ENCODE results near the gene ZIC5. TPM values are rescaled to one million over a fixed set of nuclear protein-coding genes. Genes with fewer than 3 reads are reported as not detected.

ZIC5 gene
- total and polyA plus RNA-seq, 9 of the 15 experiments (the other 6 are each of a cell fraction or from before 2014, with no cell fraction given) = 0.57 to 2.0 (median 1.1) TPM

DNA sequence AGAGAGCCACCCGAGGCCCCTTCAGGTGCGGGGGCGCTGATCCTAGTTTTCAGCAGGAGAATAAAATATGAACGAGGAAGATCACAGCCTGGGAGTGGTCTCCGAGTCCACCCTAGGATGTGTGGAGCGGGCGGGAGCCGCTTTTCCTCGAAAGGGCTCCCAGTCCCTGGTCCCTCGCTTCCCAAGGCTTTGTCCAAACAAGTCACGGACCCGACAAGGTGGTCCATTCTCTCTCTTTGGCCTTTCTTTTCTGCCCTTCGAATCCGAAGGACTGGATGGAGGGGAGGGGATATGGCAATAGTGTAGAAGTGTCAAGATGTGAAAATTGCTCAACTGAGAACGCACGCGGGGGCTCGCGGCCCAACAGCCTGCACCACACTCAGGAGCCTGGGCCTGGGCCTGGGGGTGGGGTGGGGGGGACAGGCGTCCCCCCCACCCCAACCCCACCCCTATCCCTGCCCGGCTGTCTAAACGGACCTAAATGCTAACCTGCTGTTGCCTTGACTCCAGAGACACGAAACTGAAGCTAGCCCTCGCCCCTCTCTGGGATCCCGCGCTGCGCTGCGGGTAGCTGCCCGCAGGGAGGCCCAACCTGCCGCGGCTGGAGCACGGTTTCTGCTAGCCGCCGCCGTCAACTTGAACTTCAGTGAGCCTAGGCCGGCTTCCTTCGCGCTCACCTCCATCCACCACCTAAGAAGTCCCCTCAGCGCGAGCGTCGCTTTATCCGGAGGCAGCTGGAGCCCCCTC, 17.1 kb upstream of the ZIC5 start:
- WGBS (ENCODE audit: insufficient coverage, low coverage, missing lambda C conversion rate) = 87% methylated on average over 16 of the region's 43 CpGs
- Histone ChIP-seq H3K4me3 (no peak overlapping the region), H3K4me1 (replicated peaks in 1 of 2; ENCODE audit: control insufficient read depth in 2 of 2, insufficient read depth in 2 of 2, low read length in 2 of 2) (peaks cover 2 to 30% of the 10 kb centered on the region in 2 experiments; a peak in 3 of 5 replicates), H3K9me3 (replicated peaks; ENCODE audit: control insufficient read depth, insufficient read depth, low read depth, low read length) (no peaks in the 10 kb centered on the region), H3K4me2 (ENCODE audit: insufficient read depth, low read length) (no peak overlapping the region), H3K27me3 (ENCODE audit: control insufficient read depth in 2 of 2, insufficient read depth in 2 of 2, low read length in 2 of 2) (no peaks in the 10 kb centered on the region; a peak in 1 of 5 replicates), H3K36me3 (ENCODE audit: control insufficient read depth, insufficient read depth, low read length) (peaks cover 14% of the 10 kb centered on the region; the same call in 1 of the 3 replicates), H3K9ac (ENCODE audit: insufficient read depth in 1 of 2, low read depth in 2 of 2, low read length in 2 of 2) (no peak overlapping the region), H3K79me2 (ENCODE audit: control insufficient read depth, insufficient read depth, low read length) (peaks cover 15% of the 10 kb centered on the region), H2AFZ (ENCODE audit: low read depth, low read length) (no peak overlapping the region), H3K9me1 (ENCODE audit: control insufficient read depth, insufficient read depth, low read length) (no peaks in the 10 kb centered on the region), H3K27ac (ENCODE audit: extremely low read depth, low read depth, low read length) (no peak overlapping the region), H4K20me1 (replicated peaks; ENCODE audit: control insufficient read depth, insufficient read depth, low read length) (no peaks in the 10 kb centered on the region)
- CTCF ChIA-PET (ENCODE audit: low intra/inter-chr PET ratio) = no interaction called here
- intact Hi-C loops (cut with micrococcal nuclease) (no loop called here), in situ Hi-C loops (cut with MboI) (no loop called here)
- BruUV-seq (replicated peaks) = no TSS peak
- FAIRE-seq = no peak
- ATAC-seq = no peak
- POLR2A ChIA-PET = interaction anchor here (0.6 kb wide), 2 partner anchors 101 to 458 kb away, joined by 3 read pairs; no protein-coding TSS in a partner anchor
- no peak for DNase-seq (ENCODE audit: extremely low read depth in 1 of 4, low spot score in 3 of 4)
- TF ChIP-seq CCAR2 (IDR thresholded peaks at IDR 0.05; ENCODE audit: low read depth, low read length) = no peak
- no peak for TF ChIP-seq PCBP1 (IDR thresholded peaks at IDR 0.05; ENCODE audit: low read depth, low read length, poor library complexity, severe bottlenecking)
- TF ChIP-seq, protein P1, sequence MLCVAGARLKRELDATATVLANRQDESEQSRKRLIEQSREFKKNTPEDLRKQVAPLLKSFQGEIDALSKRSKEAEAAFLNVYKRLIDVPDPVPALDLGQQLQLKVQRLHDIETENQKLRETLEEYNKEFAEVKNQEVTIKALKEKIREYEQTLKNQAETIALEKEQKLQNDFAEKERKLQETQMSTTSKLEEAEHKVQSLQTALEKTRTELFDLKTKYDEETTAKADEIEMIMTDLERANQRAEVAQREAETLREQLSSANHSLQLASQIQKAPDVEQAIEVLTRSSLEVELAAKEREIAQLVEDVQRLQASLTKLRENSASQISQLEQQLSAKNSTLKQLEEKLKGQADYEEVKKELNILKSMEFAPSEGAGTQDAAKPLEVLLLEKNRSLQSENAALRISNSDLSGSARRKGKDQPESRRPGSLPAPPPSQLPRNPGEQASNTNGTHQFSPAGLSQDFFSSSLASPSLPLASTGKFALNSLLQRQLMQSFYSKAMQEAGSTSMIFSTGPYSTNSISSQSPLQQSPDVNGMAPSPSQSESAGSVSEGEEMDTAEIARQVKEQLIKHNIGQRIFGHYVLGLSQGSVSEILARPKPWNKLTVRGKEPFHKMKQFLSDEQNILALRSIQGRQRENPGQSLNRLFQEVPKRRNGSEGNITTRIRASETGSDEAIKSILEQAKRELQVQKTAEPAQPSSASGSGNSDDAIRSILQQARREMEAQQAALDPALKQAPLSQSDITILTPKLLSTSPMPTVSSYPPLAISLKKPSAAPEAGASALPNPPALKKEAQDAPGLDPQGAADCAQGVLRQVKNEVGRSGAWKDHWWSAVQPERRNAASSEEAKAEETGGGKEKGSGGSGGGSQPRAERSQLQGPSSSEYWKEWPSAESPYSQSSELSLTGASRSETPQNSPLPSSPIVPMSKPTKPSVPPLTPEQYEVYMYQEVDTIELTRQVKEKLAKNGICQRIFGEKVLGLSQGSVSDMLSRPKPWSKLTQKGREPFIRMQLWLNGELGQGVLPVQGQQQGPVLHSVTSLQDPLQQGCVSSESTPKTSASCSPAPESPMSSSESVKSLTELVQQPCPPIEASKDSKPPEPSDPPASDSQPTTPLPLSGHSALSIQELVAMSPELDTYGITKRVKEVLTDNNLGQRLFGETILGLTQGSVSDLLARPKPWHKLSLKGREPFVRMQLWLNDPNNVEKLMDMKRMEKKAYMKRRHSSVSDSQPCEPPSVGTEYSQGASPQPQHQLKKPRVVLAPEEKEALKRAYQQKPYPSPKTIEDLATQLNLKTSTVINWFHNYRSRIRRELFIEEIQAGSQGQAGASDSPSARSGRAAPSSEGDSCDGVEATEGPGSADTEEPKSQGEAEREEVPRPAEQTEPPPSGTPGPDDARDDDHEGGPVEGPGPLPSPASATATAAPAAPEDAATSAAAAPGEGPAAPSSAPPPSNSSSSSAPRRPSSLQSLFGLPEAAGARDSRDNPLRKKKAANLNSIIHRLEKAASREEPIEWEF (CRISPR knock-in tag; IDR thresholded peaks at IDR 0.05) = no peak
- TF ChIP-seq, protein P2, sequence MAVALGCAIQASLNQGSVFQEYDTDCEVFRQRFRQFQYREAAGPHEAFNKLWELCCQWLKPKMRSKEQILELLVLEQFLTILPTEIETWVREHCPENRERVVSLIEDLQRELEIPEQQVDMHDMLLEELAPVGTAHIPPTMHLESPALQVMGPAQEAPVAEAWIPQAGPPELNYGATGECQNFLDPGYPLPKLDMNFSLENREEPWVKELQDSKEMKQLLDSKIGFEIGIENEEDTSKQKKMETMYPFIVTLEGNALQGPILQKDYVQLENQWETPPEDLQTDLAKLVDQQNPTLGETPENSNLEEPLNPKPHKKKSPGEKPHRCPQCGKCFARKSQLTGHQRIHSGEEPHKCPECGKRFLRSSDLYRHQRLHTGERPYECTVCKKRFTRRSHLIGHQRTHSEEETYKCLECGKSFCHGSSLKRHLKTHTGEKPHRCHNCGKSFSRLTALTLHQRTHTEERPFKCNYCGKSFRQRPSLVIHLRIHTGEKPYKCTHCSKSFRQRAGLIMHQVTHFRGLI (CRISPR knock-in tag; IDR thresholded peaks at IDR 0.05) = no peak
- TF ChIP-seq, protein P3, sequence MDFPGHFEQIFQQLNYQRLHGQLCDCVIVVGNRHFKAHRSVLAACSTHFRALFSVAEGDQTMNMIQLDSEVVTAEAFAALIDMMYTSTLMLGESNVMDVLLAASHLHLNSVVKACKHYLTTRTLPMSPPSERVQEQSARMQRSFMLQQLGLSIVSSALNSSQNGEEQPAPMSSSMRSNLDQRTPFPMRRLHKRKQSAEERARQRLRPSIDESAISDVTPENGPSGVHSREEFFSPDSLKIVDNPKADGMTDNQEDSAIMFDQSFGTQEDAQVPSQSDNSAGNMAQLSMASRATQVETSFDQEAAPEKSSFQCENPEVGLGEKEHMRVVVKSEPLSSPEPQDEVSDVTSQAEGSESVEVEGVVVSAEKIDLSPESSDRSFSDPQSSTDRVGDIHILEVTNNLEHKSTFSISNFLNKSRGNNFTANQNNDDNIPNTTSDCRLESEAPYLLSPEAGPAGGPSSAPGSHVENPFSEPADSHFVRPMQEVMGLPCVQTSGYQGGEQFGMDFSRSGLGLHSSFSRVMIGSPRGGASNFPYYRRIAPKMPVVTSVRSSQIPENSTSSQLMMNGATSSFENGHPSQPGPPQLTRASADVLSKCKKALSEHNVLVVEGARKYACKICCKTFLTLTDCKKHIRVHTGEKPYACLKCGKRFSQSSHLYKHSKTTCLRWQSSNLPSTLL (IDR thresholded peaks at IDR 0.05) = no peak
- TF ChIP-seq ZNF174 (CRISPR knock-in tag; IDR thresholded peaks at IDR 0.05) = no peak
- TF ChIP-seq SMC3 (conservative IDR thresholded peaks at IDR 0.05; ENCODE audit: insufficient read depth, low read depth, low read length) = no peak
- no peak for TF ChIP-seq RUNX1 (IDR thresholded peaks at IDR 0.05; ENCODE audit: low read depth)
- no peak for TF ChIP-seq ZNF217 (CRISPR knock-in tag; IDR thresholded peaks at IDR 0.05)
- no peak for TF ChIP-seq TEAD1 (CRISPR knock-in tag; IDR thresholded peaks at IDR 0.05)
- no peak for TF ChIP-seq SRSF3 (IDR thresholded peaks at IDR 0.05; ENCODE audit: insufficient read depth, low read length)
- no peak for TF ChIP-seq ZNF584 (CRISPR knock-in tag; IDR thresholded peaks at IDR 0.05; ENCODE audit: low read depth)

Measured in K562 (cell line).